Lower leg skin (tissue), 4 donors: ENCODE measurements around the gene TMEM131L. TPM values are rescaled to one million over a fixed set of nuclear protein-coding genes. Genes with fewer than 3 reads are reported as not detected.

Source experiments
- DNase-seq, 2 donors: peaks; one replicate each; pipeline ENCODE4 v3.0.0-alpha.2; 2019; ENCODE audit warnings: low spot score in 2 of 2
- H3K4me3 ChIP-seq: fragments of 200-600 bp; sonication (generic); 2 replicates; pipeline ENCODE4 v1.5.1; 2017; ENCODE audit warnings: mild to moderate bottlenecking, low read depth; ENCODE audit not compliant: poor library complexity, severe bottlenecking
- POLR2A ChIP-seq, 2 donors: fragments of 450-650 bp; IDR thresholded peaks; one replicate each; pipeline ENCODE4 v1.6.1; 2016 to 2017; ENCODE audit warnings: antibody characterized with exemption in 2 of 2, mild to moderate bottlenecking in 1 of 2, moderate library complexity in 1 of 2
- WGBS, 2 donors: methylation state at CpG; one replicate each; pipeline ENCODE4 v1.1.5; 2018; 5-methylcytosine and 5-hydroxymethylcytosine counted together
- intact Hi-C: fragments of 100-400 bp; cut with DNase I; formaldehyde crosslinking; loops from one replicate; pipeline ENCODE4 v1.15.0; 2023; ENCODE audit warnings: low total_unique reads
- total RNA-seq, 4 donors: library from RNA; depleted of rRNA; stranded (reverse); fragments of >200 nt; gene quantifications; one replicate each; pipeline ENCODE4 v1.1.0, GENCODE V29; 2016
- TF ChIP-seq, protein P1 (sequence below), 3 donors: fragments of 450-650 bp; IDR thresholded peaks; one replicate each; pipeline ENCODE4 v1.5.1; 2016; ENCODE audit warnings: antibody characterized with exemption in 3 of 3, mild to moderate bottlenecking in 3 of 3, moderate library complexity in 2 of 3

Gene TMEM131L
- total RNA-seq, 4 donors from 2014 or later, result 8.3 to 15.9 (median 12.1) TPM

- intact Hi-C loops, result no loop called here
These were observed 33.0 kb upstream of the TMEM131L start for GRCh38 chr4:153432965-153433753.

DNA sequence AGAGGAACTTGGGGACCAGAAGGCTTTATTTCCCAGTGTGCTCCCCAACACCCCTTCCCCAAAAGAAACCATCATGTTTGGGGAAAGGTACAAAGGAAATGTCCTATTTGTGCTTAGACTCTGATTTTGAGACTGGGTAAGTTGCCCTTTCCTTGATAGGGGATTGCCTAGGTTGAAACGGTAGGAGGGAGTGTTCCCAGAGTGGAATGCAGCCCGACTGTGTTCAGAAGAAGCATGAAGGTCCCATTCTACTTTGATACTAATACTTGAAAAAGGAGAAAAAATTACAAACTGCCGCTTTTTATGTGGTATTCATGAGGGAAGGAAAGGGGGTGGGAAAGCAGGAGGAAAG is 32.4 kb upstream of the TMEM131L start:
- H3K4me3 ChIP-seq, result no peak overlapping the region
- intact Hi-C loops, result no loop called here
- 36 to 45% methylated on average over 3 of the region's 3 CpGs for WGBS, 2 donors
- TF ChIP-seq, protein P1, sequence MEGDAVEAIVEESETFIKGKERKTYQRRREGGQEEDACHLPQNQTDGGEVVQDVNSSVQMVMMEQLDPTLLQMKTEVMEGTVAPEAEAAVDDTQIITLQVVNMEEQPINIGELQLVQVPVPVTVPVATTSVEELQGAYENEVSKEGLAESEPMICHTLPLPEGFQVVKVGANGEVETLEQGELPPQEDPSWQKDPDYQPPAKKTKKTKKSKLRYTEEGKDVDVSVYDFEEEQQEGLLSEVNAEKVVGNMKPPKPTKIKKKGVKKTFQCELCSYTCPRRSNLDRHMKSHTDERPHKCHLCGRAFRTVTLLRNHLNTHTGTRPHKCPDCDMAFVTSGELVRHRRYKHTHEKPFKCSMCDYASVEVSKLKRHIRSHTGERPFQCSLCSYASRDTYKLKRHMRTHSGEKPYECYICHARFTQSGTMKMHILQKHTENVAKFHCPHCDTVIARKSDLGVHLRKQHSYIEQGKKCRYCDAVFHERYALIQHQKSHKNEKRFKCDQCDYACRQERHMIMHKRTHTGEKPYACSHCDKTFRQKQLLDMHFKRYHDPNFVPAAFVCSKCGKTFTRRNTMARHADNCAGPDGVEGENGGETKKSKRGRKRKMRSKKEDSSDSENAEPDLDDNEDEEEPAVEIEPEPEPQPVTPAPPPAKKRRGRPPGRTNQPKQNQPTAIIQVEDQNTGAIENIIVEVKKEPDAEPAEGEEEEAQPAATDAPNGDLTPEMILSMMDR (IDR thresholded peaks at IDR 0.05), result no peak
- TF ChIP-seq POLR2A (IDR thresholded peaks at IDR 0.05), result no peak
- no peak for DNase-seq

More at GRCh38 chr4:153432965-153433753, 33.0 kb upstream of the TMEM131L start:
- DNase-seq, result peak; percentile 56 to 86
- no peak for TF ChIP-seq POLR2A (IDR thresholded peaks at IDR 0.05)
- TF ChIP-seq, protein P1 (IDR thresholded peaks at IDR 0.05), result peak in 1 of 3 donors; percentile 35
- H3K4me3 ChIP-seq, result no peak overlapping the region
- WGBS, 2 donors, result 34 to 39% methylated on average over 12 of the region's 12 CpGs

GRCh38 chr4:153434190-153434589 is 32.0 kb upstream of the TMEM131L start:
- TF ChIP-seq POLR2A (IDR thresholded peaks at IDR 0.05), result no peak
- TF ChIP-seq, protein P1 (IDR thresholded peaks at IDR 0.05), result no peak
- intact Hi-C loops, result no loop called here
- H3K4me3 ChIP-seq, result no peak overlapping the region
- 64 to 70% methylated on average over 2 of the region's 2 CpGs for WGBS, 2 donors
- DNase-seq, result no peak

GRCh38 chr4:153438916-153439756 is 27.0 kb upstream of the TMEM131L start:
- no peak for TF ChIP-seq POLR2A (IDR thresholded peaks at IDR 0.05)
- no peak overlapping the region for H3K4me3 ChIP-seq
- WGBS, 2 donors, result 50 to 52% methylated on average over 13 of the region's 13 CpGs
- DNase-seq, result no peak
- intact Hi-C loops, result no loop called here

DNA sequence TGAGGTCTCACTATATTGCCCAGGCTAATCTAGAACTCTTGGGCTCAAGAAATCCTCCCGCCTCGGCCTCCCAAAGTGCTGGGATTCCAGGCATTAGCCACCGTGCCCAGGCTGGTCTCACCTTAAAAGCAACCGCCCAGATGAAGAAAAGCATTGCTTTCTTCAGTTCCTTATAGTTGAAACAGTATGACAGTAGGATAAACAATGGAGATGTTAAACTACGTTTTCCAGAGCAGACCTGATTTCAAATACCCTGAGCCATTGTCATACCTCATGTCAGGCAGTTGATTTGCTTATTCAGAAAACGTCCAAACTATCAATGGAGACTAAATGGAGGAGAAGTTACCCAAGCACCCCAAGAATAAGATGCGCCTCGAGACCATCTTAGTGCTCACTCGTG is 26.3 kb upstream of the TMEM131L start:
- no peak for DNase-seq
- 91 to 94% methylated on average over 9 of the region's 9 CpGs for WGBS, 2 donors
- no peak for TF ChIP-seq POLR2A (IDR thresholded peaks at IDR 0.05)
- TF ChIP-seq, protein P1 (IDR thresholded peaks at IDR 0.05), result no peak
- no peak overlapping the region for H3K4me3 ChIP-seq
- intact Hi-C loops, result no loop called here

DNA sequence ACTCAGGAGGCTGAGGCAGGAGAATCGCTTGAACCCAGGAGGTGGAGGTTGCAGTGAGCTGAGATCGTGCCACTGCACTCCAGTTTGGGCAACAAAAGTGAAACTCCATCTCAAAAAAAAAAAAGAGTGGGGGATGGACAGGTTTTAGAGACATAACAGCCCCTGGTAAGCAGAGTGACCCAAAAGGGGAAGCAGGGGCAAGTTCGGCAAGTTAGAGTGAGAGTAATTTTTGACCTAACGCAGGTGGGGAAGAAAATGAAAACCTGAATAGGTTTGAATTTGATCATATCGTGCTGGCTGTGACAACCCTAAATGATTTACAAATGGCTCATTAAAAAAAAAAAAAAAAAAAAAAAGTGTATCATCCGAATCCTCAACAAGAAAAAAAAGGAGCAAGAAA is 25.7 kb upstream of the TMEM131L start:
- no peak overlapping the region for H3K4me3 ChIP-seq
- intact Hi-C loops, result no loop called here
- WGBS, 2 donors, result 81 to 86% methylated on average over 6 of the region's 6 CpGs
- TF ChIP-seq, protein P1 (IDR thresholded peaks at IDR 0.05), result no peak
- DNase-seq, result no peak
